ENCODE results near the gene DIP2B.
"Not testable (repeated sequence)": the region's sequence is repeated elsewhere in the genome, so short reads cannot be mapped to it uniquely, and the experiment has no call there.

Gene DIP2B

DNA sequence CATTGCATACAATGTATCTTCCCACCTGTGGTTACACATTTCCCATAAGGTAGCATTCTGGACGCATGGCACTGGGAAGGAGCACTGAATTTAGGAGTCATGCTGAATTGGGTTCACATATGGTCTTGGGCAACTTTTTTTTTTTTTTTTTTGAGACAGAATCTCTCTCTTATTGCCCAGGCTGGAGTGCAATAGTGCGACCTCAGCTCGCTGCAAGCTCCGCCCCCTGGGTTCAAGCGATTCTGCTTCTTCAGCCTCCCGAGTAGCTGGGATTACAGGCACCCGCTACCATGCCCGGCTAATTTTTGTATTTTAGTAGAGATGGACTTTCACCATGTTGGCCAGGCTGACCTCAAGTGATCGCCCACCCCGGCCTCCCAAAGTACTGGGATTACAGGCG lies 13.3 kb downstream of the DIP2B start:
- H3K9me3 ChIP-seq = no peaks in the 10 kb centered on the region
- H3K36me3 ChIP-seq = no peaks in the 10 kb centered on the region
- DNase-seq = no peak
- no peaks in the 10 kb centered on the region for H3K4me1 ChIP-seq
- H3K27me3 ChIP-seq = no peaks in the 10 kb centered on the region
- H3K4me3 ChIP-seq (ENCODE audit: low read depth, low read length) = no peak overlapping the region
- no peak for TF ChIP-seq CTCF (IDR thresholded peaks at IDR 0.05; ENCODE audit: low read depth, low read length)

GRCh38 chr12:50519353-50519752 lies 14.6 kb downstream of the DIP2B start:
- Histone ChIP-seq H3K27me3 (no peaks in the 10 kb centered on the region), H3K4me3 (ENCODE audit: low read depth, low read length) (no peak overlapping the region), H3K36me3 (no peaks in the 10 kb centered on the region), H3K9me3 (no peaks in the 10 kb centered on the region), H3K4me1 (no peaks in the 10 kb centered on the region)
- TF ChIP-seq CTCF (IDR thresholded peaks at IDR 0.05; ENCODE audit: low read depth, low read length) = no peak
- no peak for DNase-seq

GRCh38 chr12:50520416-50521207 lies 15.8 kb downstream of the DIP2B start:
- Histone ChIP-seq H3K27me3 (no peaks in the 10 kb centered on the region), H3K36me3 (no peaks in the 10 kb centered on the region), H3K9me3 (no peaks in the 10 kb centered on the region), H3K4me1 (no peaks in the 10 kb centered on the region), H3K4me3 (ENCODE audit: low read depth, low read length) (no peak overlapping the region)
- no peak for TF ChIP-seq CTCF (IDR thresholded peaks at IDR 0.05; ENCODE audit: low read depth, low read length)
- DNase-seq = no peak

DNA sequence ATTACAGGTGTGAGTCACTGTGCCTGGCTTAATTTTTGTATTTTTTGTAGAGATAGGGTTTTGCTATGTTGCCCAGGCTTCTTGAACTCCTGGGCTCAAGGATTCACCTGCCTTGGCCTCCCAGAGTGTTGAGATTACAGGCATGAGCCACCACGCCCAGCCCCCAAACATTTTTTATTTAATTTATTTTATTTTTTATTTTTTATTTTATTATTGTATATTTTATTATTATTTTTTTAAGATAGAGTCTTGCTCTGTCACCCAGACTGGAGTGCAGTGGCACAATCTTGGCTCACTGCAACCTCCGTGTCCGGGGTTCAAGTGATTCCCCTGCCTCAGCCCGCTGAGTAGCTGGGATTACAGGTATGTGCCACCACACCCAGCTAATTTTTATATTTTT lies 17.0 kb downstream of the DIP2B start:
- not testable (repeated sequence) for DNase-seq; H3K9me3 ChIP-seq; H3K36me3 ChIP-seq; H3K4me3 ChIP-seq (ENCODE audit: low read depth, low read length); H3K27me3 ChIP-seq; H3K4me1 ChIP-seq

DNA sequence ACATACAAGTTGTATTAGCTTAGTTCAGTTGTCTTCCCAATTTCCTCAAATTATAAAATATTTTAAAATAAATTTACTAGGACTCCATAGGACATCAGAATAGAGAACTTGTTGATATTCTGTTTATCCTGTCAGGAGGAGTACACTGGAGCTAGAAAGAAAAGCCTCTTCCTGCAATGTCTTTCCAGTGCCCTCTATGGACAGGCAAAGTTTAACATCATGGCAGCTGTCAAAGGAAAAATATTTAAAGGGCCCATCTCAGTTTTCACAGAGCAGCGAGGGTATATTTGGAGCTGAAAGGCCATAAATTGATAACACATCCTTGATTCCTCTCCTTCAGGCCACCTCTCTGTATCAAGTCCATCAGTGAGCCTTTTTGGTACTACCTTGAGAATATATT lies 19.0 kb downstream of the DIP2B start:
- Histone ChIP-seq H3K4me1 (no peaks in the 10 kb centered on the region), H3K4me3 (ENCODE audit: low read depth, low read length) (no peak overlapping the region), H3K27me3 (no peaks in the 10 kb centered on the region), H3K9me3 (no peaks in the 10 kb centered on the region), H3K36me3 (peaks cover 3% of the 10 kb centered on the region; the same call in 1 of the 2 replicates)
- DNase-seq = no peak
- peak; percentile 18; the same call in 1 of the 2 replicates for TF ChIP-seq CTCF (IDR thresholded peaks at IDR 0.05; ENCODE audit: low read depth, low read length)

- no peak overlapping the region for H3K4me3 ChIP-seq (ENCODE audit: low read depth, low read length)
- no peaks in the 10 kb centered on the region for H3K4me1 ChIP-seq
- TF ChIP-seq CTCF (IDR thresholded peaks at IDR 0.05; ENCODE audit: low read depth, low read length) = no peak
- no peak for DNase-seq
- H3K27me3 ChIP-seq = no peaks in the 10 kb centered on the region
- no peaks in the 10 kb centered on the region for H3K9me3 ChIP-seq
- peaks cover 3% of the 10 kb centered on the region; the same call in 1 of the 2 replicates for H3K36me3 ChIP-seq
These were observed 19.8 kb downstream of the DIP2B start for GRCh38 chr12:50524621-50525020.

All from BE2C (cell line).